Activated CD4-positive, CD25-positive, alpha-beta regulatory T cell treated with anti-CD3 and anti-CD28 coated beads, Interleukin-2, amount 50 U/mL, for 16 hours (primary cell): ENCODE measurements around the gene SEC61B.

Experiments
- DNase-seq: peaks from one replicate; pipeline ENCODE4 v3.0.0-alpha.2; 2020; ENCODE audit warnings: low read depth, low spot score

SEC61B gene

DNA sequence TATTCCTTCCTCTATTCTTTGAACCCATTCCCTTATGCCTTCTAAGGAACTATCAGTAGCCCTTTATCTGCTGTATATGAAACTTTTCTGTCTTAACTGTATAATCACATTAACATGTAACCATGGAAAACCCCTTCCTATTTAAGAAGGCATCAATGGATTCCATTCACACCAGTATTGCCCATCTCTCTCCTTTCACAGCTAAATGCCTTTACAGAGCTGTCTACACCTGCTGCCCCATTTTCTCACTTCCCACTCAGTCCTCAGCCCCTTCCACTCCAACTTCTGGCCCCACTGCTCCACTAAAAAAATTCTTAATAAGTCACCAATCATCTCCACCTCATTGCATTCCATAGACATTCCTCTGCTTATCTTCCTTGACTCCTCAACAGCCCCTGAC is 50.8 kb downstream of the SEC61B start:
- DNase-seq = no peak

DNA sequence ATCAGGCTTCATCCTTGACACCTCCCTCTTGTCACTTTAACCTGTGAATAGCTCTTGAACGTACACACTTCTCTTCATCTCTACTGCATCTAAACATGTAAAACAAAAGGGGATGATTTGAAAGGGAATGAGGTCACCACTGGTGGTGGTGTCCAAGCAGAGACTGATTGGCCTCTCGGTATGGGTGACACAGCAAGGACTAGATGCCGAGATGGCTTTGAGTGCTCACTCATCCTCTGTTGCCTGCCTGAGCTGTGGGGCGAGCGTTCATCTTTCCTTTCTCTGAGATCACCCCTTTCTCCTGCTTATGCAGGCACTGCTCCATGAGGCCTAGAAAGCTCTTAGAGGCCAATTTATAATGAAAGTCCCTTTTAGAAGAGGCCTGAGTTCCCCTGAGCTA is 51.9 kb downstream of the SEC61B start:
- no peak for DNase-seq

DNA sequence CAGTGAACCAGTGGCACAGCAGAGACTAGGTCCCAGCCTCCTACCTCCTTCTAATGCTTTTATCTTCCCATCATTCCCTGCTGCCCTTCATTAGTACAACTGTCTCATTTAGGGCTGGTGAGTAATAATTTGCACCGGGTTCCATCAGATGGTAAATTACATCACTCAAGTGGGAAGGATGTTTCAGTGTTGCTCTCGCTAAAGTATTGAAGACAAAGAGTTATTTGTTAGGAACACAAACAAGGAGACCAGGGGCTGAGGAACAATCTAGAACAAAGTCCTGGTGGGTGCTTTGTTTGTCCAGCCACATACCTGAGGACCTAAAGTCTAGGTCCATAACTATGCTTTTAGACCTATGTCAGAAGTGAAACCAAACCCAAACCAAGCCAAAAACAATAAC is 52.4 kb downstream of the SEC61B start:
- DNase-seq = no peak
